Stomach (tissue), 4 donors: Measurements from ENCODE around the gene R3HDML.

ENCODE experiments used
- CTCF ChIP-seq, 7 experiments: fragments of 450-650 bp in 4 of 7; fragments of 200-600 bp in 3 of 7; sonication (generic) in 3 of 7; IDR thresholded peaks; one replicate each; pipeline ENCODE4 v1.5.1; 2016 to 2019; ENCODE audit warnings: antibody characterized with exemption in 7 of 7, control low read depth in 2 of 7, mild to moderate bottlenecking in 1 of 7
- EP300 ChIP-seq: sonication (generic); formaldehyde crosslinking; IDR thresholded peaks from one replicate; pipeline ENCODE4 v1.6.1; 2017; ENCODE audit warnings: antibody characterized with exemption
- POLR2A ChIP-seq, 4 donors: fragments of 450-650 bp; IDR thresholded peaks; one replicate each; pipeline ENCODE4 v1.6.1; 2016; ENCODE audit warnings: antibody characterized with exemption in 4 of 4, control low read depth in 2 of 4, mild to moderate bottlenecking in 1 of 4, moderate library complexity in 1 of 4

- TF ChIP-seq POLR2A (IDR thresholded peaks at IDR 0.05) (no peak), CTCF (IDR thresholded peaks at IDR 0.05) (no peak), EP300 (no peak)
Measured at GRCh38 chr20:44301285-44301684, 35.6 kb upstream of the R3HDML start.
